Measurements from ENCODE around the gene CMIP.
"Not testable (repeated sequence)": the region's sequence is repeated elsewhere in the genome, so short reads cannot be mapped to it uniquely, and the experiment has no call there.

The CMIP gene

DNA sequence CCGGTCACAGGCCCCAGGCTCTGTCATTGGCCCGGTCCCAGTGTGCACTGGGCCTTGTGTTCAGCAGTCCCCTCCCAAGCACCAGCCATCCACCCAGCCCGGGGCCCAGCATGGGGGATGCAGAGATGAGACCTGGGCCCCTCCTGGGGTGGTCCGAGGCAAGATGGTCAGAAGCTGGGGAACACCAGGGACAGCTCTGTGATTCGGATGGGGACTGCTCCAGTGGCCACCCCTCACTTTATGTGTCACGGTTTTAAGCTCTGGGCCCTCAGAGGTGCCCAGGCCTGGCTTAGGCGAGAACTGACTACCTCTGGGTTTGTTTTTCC, 242.5 kb downstream of the CMIP start:
- no peaks in the 10 kb centered on the region for H3K27me3 ChIP-seq (ENCODE audit: low read length)
- no peak overlapping the region for H3K27ac ChIP-seq (ENCODE audit: low read depth, low read length)
- H3K4me3 ChIP-seq (ENCODE audit: insufficient read depth, low read length, poor library complexity, severe bottlenecking): no peak overlapping the region
- no peaks in the 10 kb centered on the region for H3K79me2 ChIP-seq (ENCODE audit: insufficient read depth, low read length)
- H3K4me2 ChIP-seq (ENCODE audit: low read depth, low read length, poor library complexity, severe bottlenecking): no peak overlapping the region
- H4K20me1 ChIP-seq (ENCODE audit: low read depth, low read length): no peaks in the 10 kb centered on the region
- H3K36me3 ChIP-seq (ENCODE audit: low read length): no peaks in the 10 kb centered on the region
- H2AFZ ChIP-seq (ENCODE audit: low read depth, low read length, severe bottlenecking): no peak overlapping the region
- H3K9ac ChIP-seq (ENCODE audit: low read length): no peak overlapping the region
- no peaks in the 10 kb centered on the region for H3K9me2 ChIP-seq (replicated peaks; ENCODE audit: insufficient read depth, low read length)
- TF ChIP-seq, protein P1, sequence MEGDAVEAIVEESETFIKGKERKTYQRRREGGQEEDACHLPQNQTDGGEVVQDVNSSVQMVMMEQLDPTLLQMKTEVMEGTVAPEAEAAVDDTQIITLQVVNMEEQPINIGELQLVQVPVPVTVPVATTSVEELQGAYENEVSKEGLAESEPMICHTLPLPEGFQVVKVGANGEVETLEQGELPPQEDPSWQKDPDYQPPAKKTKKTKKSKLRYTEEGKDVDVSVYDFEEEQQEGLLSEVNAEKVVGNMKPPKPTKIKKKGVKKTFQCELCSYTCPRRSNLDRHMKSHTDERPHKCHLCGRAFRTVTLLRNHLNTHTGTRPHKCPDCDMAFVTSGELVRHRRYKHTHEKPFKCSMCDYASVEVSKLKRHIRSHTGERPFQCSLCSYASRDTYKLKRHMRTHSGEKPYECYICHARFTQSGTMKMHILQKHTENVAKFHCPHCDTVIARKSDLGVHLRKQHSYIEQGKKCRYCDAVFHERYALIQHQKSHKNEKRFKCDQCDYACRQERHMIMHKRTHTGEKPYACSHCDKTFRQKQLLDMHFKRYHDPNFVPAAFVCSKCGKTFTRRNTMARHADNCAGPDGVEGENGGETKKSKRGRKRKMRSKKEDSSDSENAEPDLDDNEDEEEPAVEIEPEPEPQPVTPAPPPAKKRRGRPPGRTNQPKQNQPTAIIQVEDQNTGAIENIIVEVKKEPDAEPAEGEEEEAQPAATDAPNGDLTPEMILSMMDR (IDR thresholded peaks at IDR 0.05; ENCODE audit: insufficient read depth, low read length, poor library complexity, severe bottlenecking): no peak
- TF ChIP-seq EZH2phosphoT487 (conservative IDR thresholded peaks at IDR 0.05; ENCODE audit: low read length): no peak
- no peaks in the 10 kb centered on the region for H3F3A ChIP-seq (ENCODE audit: insufficient read depth)
- no peaks in the 10 kb centered on the region for H3K9me3 ChIP-seq (ENCODE audit: insufficient read depth, low read length)

DNA sequence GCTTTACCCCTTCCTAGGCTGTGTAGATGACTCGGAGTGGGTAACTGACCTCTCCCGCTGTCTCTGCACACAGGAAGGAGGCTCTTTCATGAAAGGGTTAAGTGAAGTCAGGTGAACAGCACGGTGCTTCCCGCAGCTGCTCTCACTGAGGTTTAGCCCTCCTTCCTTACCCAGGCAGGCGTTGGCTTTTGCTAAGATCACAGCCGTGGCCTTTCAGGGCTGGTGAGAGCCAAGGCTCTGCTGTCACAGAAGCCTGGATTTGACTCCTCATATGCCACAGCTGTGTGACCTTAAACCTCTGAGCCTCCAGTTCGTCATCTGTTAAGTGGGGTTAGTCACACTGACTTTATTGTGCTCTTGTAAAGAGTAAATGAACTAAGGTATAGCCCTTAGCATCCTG, 243.6 kb downstream of the CMIP start:
- H3K4me2 ChIP-seq (ENCODE audit: low read depth, low read length, poor library complexity, severe bottlenecking): no peak overlapping the region

DNA sequence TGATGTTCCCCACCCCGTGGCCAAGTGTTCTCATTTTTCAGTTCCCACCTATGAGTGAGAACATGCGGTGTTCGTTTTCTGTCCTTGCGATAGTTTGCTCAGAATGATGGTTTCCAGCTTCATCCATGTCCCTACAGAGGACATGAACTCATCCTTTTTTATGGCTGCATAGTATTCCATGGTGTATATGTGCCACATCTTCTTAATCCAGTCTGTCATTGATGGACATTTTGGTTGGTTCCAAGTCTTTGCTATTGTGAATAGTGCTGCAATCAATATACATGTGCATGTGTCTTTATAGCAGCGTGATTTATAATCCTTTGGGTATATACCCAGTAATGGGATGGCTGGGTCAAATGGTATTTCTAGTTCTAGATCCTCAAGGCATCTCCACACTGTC, 244.2 kb downstream of the CMIP start:
- H3K36me3 ChIP-seq (ENCODE audit: low read length); H3K27me3 ChIP-seq (ENCODE audit: low read length); H3K9me2 ChIP-seq (replicated peaks; ENCODE audit: insufficient read depth, low read length); H2AFZ ChIP-seq (ENCODE audit: low read depth, low read length, severe bottlenecking); H3K4me3 ChIP-seq (ENCODE audit: insufficient read depth, low read length, poor library complexity, severe bottlenecking); H3K27ac ChIP-seq (ENCODE audit: low read depth, low read length); H3K9me3 ChIP-seq (ENCODE audit: insufficient read depth, low read length); H3K79me2 ChIP-seq (ENCODE audit: insufficient read depth, low read length); H3K9ac ChIP-seq (ENCODE audit: low read length); H3K4me2 ChIP-seq (ENCODE audit: low read depth, low read length, poor library complexity, severe bottlenecking); H4K20me1 ChIP-seq (ENCODE audit: low read depth, low read length); H3F3A ChIP-seq (ENCODE audit: insufficient read depth): not testable (repeated sequence)

More for the DNA sequence above, 243.6 kb downstream of the CMIP start:
- Histone ChIP-seq H4K20me1 (ENCODE audit: low read depth, low read length) (no peaks in the 10 kb centered on the region), H3K27me3 (ENCODE audit: low read length) (no peaks in the 10 kb centered on the region), H3K27ac (ENCODE audit: low read depth, low read length) (no peak overlapping the region), H3K9me2 (replicated peaks; ENCODE audit: insufficient read depth, low read length) (no peaks in the 10 kb centered on the region), H3F3A (ENCODE audit: insufficient read depth) (no peaks in the 10 kb centered on the region), H3K4me3 (ENCODE audit: insufficient read depth, low read length, poor library complexity, severe bottlenecking) (no peak overlapping the region), H3K9me3 (ENCODE audit: insufficient read depth, low read length) (no peaks in the 10 kb centered on the region), H2AFZ (ENCODE audit: low read depth, low read length, severe bottlenecking) (no peak overlapping the region), H3K9ac (ENCODE audit: low read length) (no peak overlapping the region), H3K79me2 (ENCODE audit: insufficient read depth, low read length) (no peaks in the 10 kb centered on the region), H3K36me3 (ENCODE audit: low read length) (no peaks in the 10 kb centered on the region)
- TF ChIP-seq, protein P1 (IDR thresholded peaks at IDR 0.05; ENCODE audit: insufficient read depth, low read length, poor library complexity, severe bottlenecking): no peak
- no peak for TF ChIP-seq EZH2phosphoT487 (conservative IDR thresholded peaks at IDR 0.05; ENCODE audit: low read length)

DNA sequence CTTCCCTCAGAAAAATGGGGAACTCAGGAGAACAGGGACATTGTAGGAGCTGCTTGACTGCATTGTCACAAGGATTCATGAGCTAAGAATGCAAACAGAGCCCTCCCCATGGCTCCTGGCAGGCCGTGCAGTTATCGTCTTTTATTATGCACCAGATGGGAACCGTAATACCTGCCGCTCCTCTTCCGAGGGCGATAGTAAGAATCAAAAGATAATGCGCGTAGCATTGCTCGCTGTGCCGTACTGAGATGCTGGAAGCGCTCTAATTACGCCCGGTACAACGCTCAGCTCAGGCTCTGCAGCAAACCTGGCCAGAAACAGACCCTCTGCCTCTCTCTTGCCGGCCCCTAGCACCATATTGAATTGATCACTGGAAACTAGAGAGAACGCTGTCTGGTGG, 247.4 kb downstream of the CMIP start:
- no peaks in the 10 kb centered on the region for H4K20me1 ChIP-seq (ENCODE audit: low read depth, low read length)
- H3K9ac ChIP-seq (ENCODE audit: low read length): no peak overlapping the region
- H3K27me3 ChIP-seq (ENCODE audit: low read length): no peaks in the 10 kb centered on the region
- H3K4me3 ChIP-seq (ENCODE audit: insufficient read depth, low read length, poor library complexity, severe bottlenecking): no peak overlapping the region
- no peak overlapping the region for H2AFZ ChIP-seq (ENCODE audit: low read depth, low read length, severe bottlenecking)
- H3K9me2 ChIP-seq (replicated peaks; ENCODE audit: insufficient read depth, low read length): no peaks in the 10 kb centered on the region
- TF ChIP-seq, protein P1 (IDR thresholded peaks at IDR 0.05; ENCODE audit: insufficient read depth, low read length, poor library complexity, severe bottlenecking): no peak
- TF ChIP-seq EZH2phosphoT487 (conservative IDR thresholded peaks at IDR 0.05; ENCODE audit: low read length): no peak
- H3K4me2 ChIP-seq (ENCODE audit: low read depth, low read length, poor library complexity, severe bottlenecking): no peak overlapping the region
- H3K27ac ChIP-seq (ENCODE audit: low read depth, low read length): no peak overlapping the region
- H3K79me2 ChIP-seq (ENCODE audit: insufficient read depth, low read length): no peaks in the 10 kb centered on the region
- H3F3A ChIP-seq (ENCODE audit: insufficient read depth): no peaks in the 10 kb centered on the region
- no peaks in the 10 kb centered on the region for H3K36me3 ChIP-seq (ENCODE audit: low read length)
- no peaks in the 10 kb centered on the region for H3K9me3 ChIP-seq (ENCODE audit: insufficient read depth, low read length)
